AG04450 (cell line): ENCODE results near the gene KCNK15. TPM values are rescaled to one million over a fixed set of nuclear protein-coding genes. Genes with fewer than 3 reads are reported as not detected.

ENCODE experiments used
- CTCF ChIA-PET: fragments of 300-600, 350-600 bp; formaldehyde crosslinking; extraction: SDS; loops from one replicate; lab custom pipeline; 2022; ENCODE audit warnings: antibody characterized with exemption, inconsistent platforms; lab: Charles Lee
- POLR2A ChIA-PET: fragments of 350-600 bp; formaldehyde crosslinking; extraction: SDS; loops from one replicate; lab custom pipeline; 2021; ENCODE audit warnings: antibody characterized with exemption, inconsistent platforms; lab: Yijun Ruan, JAX
- DNase-seq: peaks from one replicate; pipeline ENCODE4 v3.0.0-alpha.2; 2011; ENCODE audit warnings: low read depth, low spot score
- H3K27ac ChIP-seq: one replicate; pipeline ENCODE4 v1.5.1; 2012; ENCODE audit warnings: low read depth, low read length, control low read depth
- H3K27me3 ChIP-seq: one replicate; pipeline ENCODE4 v1.6.0; 2012; ENCODE audit warnings: low read length; ENCODE audit not compliant: control insufficient read depth, insufficient read depth
- H3K4me3 ChIP-seq: 2 replicates; pipeline ENCODE4 v1.5.1; 2011; ENCODE audit warnings: mild to moderate bottlenecking, low read depth, low read length, control low read depth
- H3K9me3 ChIP-seq: 2 replicates; pipeline ENCODE4 v1.5.1; 2012; ENCODE audit warnings: low read length; ENCODE audit not compliant: control insufficient read depth, insufficient read depth
- polyA plus RNA-seq: library from polyadenylated mRNA; depleted of rRNA; stranded (reverse); fragments of >200 nt; gene quantifications from 2 replicates; pipeline ENCODE4 v1.2.3, GENCODE V29; 2011
- TF ChIP-seq, protein P1 (sequence below): IDR thresholded peaks from 2 replicates; pipeline ENCODE4 v1.5.1; 2011; ENCODE audit warnings: low read depth, low read length, control low read depth, inconsistent platforms

Gene KCNK15
- polyA plus RNA-seq, 1 experiment: not detected

DNA sequence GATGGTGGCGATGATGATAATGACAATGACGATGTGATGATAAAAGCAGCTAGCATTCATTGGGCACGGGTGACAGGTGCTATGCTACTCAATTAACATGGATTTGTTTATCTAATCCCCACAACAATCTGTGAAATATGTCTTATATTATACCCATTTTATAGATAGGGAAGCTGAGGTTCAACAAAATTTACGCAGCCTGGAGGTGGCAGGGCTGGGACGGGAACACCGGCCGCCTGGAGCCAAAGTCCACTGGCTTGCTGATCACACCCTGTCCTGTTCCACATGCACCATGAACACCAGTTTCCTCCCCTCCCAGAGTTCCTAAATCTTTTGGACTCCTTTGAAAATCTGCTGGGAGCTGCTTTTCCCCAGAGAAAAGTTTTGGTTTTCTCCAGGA is 41.6 kb downstream of the KCNK15 start:
- Histone ChIP-seq H3K9me3 (no peaks in the 10 kb centered on the region), H3K27ac (no peak overlapping the region), H3K4me3 (no peak overlapping the region), H3K27me3 (peaks cover 7% of the 10 kb centered on the region)
- DNase-seq: no peak
- ChIA-PET CTCF (interaction anchor here (0.6 kb wide), 1 partner anchor 666 kb away, joined by 3 read pairs; no protein-coding TSS in a partner anchor), POLR2A (no interaction called here)
- TF ChIP-seq, protein P1, sequence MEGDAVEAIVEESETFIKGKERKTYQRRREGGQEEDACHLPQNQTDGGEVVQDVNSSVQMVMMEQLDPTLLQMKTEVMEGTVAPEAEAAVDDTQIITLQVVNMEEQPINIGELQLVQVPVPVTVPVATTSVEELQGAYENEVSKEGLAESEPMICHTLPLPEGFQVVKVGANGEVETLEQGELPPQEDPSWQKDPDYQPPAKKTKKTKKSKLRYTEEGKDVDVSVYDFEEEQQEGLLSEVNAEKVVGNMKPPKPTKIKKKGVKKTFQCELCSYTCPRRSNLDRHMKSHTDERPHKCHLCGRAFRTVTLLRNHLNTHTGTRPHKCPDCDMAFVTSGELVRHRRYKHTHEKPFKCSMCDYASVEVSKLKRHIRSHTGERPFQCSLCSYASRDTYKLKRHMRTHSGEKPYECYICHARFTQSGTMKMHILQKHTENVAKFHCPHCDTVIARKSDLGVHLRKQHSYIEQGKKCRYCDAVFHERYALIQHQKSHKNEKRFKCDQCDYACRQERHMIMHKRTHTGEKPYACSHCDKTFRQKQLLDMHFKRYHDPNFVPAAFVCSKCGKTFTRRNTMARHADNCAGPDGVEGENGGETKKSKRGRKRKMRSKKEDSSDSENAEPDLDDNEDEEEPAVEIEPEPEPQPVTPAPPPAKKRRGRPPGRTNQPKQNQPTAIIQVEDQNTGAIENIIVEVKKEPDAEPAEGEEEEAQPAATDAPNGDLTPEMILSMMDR: no peak

DNA sequence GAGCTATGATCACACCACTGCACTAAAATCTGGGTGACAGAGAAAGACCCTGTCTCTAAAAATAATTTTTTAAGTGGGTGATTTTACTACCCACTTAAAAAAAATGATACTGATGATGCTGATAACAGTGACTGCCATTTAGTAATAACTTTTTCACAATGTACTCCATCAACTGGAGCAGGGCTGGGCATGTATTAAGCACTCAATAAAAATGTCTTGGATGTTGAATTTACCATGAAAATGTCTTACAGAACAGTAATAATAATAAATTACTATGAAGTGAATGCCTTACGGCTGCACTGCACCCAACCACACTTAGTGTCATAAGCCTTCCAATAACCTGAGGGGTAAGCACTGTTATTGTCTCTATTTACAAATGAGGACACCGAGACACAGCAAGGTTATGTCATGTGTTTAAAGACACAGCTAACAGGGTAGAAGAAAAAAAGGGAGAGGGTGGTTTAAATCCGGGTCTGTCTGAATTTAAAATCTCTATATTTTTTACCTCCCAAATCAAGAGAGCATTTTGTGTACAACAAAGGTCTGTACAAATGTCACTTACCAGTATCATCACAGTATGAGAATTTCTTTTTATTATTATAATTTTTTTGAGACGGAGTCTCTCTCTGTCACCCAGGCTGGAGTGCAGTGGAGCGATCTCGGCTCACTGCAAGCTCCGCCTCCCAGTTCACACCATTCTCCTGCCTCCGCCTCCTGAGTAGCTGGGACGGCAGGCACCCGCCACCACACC is 43.2 kb downstream of the KCNK15 start:
- peaks cover 5% of the 10 kb centered on the region for H3K27me3 ChIP-seq
- H3K27ac ChIP-seq: no peak overlapping the region
- DNase-seq: no peak
- CTCF ChIA-PET: no interaction called here
- no peaks in the 10 kb centered on the region for H3K9me3 ChIP-seq
- TF ChIP-seq, protein P1: no peak
- no peak overlapping the region for H3K4me3 ChIP-seq
- POLR2A ChIA-PET: no interaction called here

DNA sequence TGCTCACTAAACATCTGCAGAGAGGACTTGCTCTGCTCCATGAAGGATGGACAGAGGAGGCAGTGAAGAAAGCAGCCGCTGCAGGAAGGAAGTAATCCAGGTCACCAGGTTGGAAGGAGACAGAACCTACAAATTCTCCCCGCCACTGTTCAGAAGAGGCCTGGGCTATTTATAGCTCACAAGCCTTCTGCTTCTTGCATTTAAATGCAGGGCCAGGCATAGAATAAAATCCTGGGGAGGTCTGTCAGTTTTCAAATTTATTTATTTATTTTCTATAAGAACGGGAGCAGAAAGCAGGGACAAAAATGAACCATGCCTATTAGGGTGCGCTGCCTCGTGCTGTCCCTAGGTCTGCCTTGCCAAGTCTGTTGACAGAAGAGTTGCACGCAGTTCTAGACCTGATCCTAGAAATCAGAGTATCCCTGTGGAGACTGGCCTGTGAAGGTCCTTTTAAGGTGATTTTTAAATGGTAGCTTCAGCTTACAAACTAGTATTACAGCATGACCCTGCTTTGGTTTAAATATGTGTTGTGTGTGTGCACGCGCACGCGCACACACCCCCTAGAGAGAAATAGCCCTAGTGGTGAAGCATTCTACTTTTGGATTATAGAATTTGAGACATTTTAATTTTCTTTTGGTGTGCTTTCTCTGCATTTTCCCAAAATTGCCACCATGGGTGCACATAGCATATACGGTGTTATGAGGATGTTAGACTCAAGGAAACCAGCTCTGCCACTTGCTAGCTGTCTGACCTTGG is 45.2 kb downstream of the KCNK15 start:
- TF ChIP-seq, protein P1: no peak
- Histone ChIP-seq H3K4me3 (no peak overlapping the region), H3K27ac (no peak overlapping the region), H3K9me3 (no peaks in the 10 kb centered on the region), H3K27me3 (peaks cover 11% of the 10 kb centered on the region)
- no peak for DNase-seq
- ChIA-PET CTCF (no interaction called here), POLR2A (no interaction called here)

DNA sequence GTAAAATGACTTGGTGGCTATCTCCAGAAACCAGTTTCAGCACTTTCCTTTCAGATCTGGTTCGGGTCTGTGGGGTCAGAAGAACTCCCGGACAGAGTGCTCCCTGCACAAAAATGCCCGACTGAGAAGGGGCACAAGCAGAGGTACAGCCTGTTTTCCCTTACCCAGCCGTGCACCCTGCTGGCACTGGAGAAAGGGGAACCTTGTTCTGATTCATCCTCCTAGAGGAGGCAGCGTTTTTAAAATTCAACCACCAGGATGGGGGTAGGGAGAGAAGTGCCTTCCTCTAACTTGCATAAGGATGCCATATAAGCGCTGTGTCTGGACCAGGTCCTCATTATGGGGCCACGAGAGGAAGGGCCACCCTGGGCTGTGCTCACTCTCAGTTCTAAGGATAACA is 47.1 kb downstream of the KCNK15 start:
- ChIA-PET POLR2A (interaction anchor here (0.7 kb wide), 1 partner anchor 40 kb away, joined by 5 read pairs; no protein-coding TSS in a partner anchor), CTCF (no interaction called here)
- peaks cover 12% of the 10 kb centered on the region for H3K27me3 ChIP-seq
- H3K9me3 ChIP-seq: no peaks in the 10 kb centered on the region
- no peak overlapping the region for H3K27ac ChIP-seq
- DNase-seq: no peak
- no peak overlapping the region for H3K4me3 ChIP-seq
- TF ChIP-seq, protein P1: no peak

DNA sequence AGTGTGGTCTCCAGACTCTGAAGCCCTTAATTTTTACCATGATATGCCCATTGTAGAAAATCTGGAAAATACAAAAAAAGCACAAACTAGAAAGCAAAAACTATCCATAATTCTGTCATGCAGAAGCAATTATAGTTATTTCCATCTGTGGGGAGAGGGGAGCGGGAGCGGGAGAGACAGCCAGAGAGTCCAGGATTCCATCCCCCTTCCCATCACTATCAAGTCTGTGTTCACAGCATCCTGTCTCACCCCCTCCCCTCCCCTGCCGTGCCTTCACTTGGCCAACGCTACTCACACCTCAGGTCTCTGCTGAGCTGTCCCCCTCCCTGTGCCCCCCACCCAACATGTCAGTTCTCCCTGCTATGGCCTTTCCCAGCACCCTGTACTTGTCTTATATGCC is 50.2 kb downstream of the KCNK15 start:
- no peak overlapping the region for H3K27ac ChIP-seq
- ChIA-PET POLR2A (no interaction called here), CTCF (no interaction called here)
- H3K4me3 ChIP-seq: no peak overlapping the region
- peaks cover 12% of the 10 kb centered on the region for H3K27me3 ChIP-seq
- DNase-seq: no peak
- H3K9me3 ChIP-seq: no peaks in the 10 kb centered on the region
- TF ChIP-seq, protein P1: no peak
